Panc1 (cell line): Measurements from ENCODE around the gene SLIT3.

Experiments
- SIN3A ChIP-seq: IDR thresholded peaks from 2 replicates; pipeline ENCODE4 v1.6.1; 2012; ENCODE audit warnings: low read depth, mild to moderate bottlenecking, low read length, moderate library complexity, borderline replicate concordance; ENCODE audit not compliant: insufficient read depth
- TF ChIP-seq, protein P1 (sequence below): fragments of 450-650 bp; IDR thresholded peaks from 2 replicates; pipeline ENCODE4 v1.5.1; 2017; ENCODE audit warnings: mild to moderate bottlenecking
- TF ChIP-seq, protein P2 (sequence below), 2 experiments: IDR thresholded peaks; 2 replicates each; pipeline ENCODE4 v1.6.1; 2011 to 2012; ENCODE audit warnings: low read depth in 2 of 2, control low read depth in 1 of 2, low read length in 1 of 2, mild to moderate bottlenecking in 1 of 2, moderate library complexity in 1 of 2; ENCODE audit not compliant: insufficient read depth in 1 of 2

DNA sequence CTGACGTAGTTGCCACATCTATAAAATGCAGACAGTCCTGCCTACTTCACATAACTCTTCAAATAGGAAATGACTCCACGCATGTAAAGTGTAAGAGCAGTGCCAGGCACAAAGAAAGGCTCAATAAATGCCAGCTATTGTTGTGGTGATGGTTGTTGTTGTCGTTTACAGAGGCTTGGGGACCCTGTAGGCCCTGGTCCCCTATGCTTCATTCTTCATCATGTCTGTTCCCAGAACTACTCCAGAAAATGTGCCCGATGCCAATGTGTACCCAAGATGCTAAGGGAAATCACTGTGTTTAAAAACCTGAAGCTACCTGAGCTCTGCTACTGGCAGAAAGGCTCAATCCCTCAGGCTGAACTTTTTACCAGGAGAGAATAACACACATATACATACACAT lies 9.1 kb downstream of the SLIT3 start:
- TF ChIP-seq, protein P1, sequence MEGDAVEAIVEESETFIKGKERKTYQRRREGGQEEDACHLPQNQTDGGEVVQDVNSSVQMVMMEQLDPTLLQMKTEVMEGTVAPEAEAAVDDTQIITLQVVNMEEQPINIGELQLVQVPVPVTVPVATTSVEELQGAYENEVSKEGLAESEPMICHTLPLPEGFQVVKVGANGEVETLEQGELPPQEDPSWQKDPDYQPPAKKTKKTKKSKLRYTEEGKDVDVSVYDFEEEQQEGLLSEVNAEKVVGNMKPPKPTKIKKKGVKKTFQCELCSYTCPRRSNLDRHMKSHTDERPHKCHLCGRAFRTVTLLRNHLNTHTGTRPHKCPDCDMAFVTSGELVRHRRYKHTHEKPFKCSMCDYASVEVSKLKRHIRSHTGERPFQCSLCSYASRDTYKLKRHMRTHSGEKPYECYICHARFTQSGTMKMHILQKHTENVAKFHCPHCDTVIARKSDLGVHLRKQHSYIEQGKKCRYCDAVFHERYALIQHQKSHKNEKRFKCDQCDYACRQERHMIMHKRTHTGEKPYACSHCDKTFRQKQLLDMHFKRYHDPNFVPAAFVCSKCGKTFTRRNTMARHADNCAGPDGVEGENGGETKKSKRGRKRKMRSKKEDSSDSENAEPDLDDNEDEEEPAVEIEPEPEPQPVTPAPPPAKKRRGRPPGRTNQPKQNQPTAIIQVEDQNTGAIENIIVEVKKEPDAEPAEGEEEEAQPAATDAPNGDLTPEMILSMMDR, result no peak
- no peak for TF ChIP-seq SIN3A
- TF ChIP-seq, protein P2, sequence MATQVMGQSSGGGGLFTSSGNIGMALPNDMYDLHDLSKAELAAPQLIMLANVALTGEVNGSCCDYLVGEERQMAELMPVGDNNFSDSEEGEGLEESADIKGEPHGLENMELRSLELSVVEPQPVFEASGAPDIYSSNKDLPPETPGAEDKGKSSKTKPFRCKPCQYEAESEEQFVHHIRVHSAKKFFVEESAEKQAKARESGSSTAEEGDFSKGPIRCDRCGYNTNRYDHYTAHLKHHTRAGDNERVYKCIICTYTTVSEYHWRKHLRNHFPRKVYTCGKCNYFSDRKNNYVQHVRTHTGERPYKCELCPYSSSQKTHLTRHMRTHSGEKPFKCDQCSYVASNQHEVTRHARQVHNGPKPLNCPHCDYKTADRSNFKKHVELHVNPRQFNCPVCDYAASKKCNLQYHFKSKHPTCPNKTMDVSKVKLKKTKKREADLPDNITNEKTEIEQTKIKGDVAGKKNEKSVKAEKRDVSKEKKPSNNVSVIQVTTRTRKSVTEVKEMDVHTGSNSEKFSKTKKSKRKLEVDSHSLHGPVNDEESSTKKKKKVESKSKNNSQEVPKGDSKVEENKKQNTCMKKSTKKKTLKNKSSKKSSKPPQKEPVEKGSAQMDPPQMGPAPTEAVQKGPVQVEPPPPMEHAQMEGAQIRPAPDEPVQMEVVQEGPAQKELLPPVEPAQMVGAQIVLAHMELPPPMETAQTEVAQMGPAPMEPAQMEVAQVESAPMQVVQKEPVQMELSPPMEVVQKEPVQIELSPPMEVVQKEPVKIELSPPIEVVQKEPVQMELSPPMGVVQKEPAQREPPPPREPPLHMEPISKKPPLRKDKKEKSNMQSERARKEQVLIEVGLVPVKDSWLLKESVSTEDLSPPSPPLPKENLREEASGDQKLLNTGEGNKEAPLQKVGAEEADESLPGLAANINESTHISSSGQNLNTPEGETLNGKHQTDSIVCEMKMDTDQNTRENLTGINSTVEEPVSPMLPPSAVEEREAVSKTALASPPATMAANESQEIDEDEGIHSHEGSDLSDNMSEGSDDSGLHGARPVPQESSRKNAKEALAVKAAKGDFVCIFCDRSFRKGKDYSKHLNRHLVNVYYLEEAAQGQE (IDR thresholded peaks at IDR 0.05; ENCODE audit: insufficient read depth in 1 of 2, low read depth in 2 of 2, low read length in 1 of 2), result no peak
